Bronchial epithelial cell (primary cell): ENCODE data around the gene ZFAND6. TPM values are rescaled to one million over a fixed set of nuclear protein-coding genes. Genes with fewer than 3 reads are reported as not detected.

Experiments
- DNase-seq: peaks from one replicate; pipeline ENCODE4 v3.0.0-alpha.2; 2010; ENCODE audit warnings: low read depth
- FAIRE-seq: peaks from 2 replicates; lab custom pipeline; 2011; peaks lifted over from hg19 to GRCh38; lab: Jason Lieb, UNC
- H3K27me3 ChIP-seq: 2 replicates; pipeline ENCODE4 v1.5.1; 2011; ENCODE audit warnings: low read length; ENCODE audit not compliant: control insufficient read depth, insufficient read depth
- H3K36me3 ChIP-seq: 2 replicates; pipeline ENCODE4 v1.5.1; 2011; ENCODE audit warnings: low read length; ENCODE audit not compliant: control insufficient read depth, insufficient read depth
- H3K4me3 ChIP-seq: 2 replicates; pipeline ENCODE4 v1.5.1; 2011; ENCODE audit warnings: mild to moderate bottlenecking, low read depth, low read length, control low read depth
- CTCF ChIP-seq: IDR thresholded peaks from 2 replicates; pipeline ENCODE4 v1.5.1; 2011; ENCODE audit warnings: mild to moderate bottlenecking, moderate library complexity, low read length, control low read depth, inconsistent platforms; ENCODE audit not compliant: insufficient read depth, severe bottlenecking
- total RNA-seq: library from RNA; depleted of rRNA; stranded (reverse); fragments of >200 nt; gene quantifications from 2 replicates; pipeline ENCODE4 v1.2.1, GENCODE V29; 2014

The ZFAND6 gene
- total RNA-seq, 1 donor from 2014 or later: 186 TPM

- no peaks in the 10 kb centered on the region for H3K27me3 ChIP-seq
- no peak for TF ChIP-seq CTCF
- FAIRE-seq (no peak), DNase-seq (no peak)
- H3K4me3 ChIP-seq: no peak overlapping the region
- H3K36me3 ChIP-seq: no peaks in the 10 kb centered on the region
These were observed 49.9 kb downstream of the ZFAND6 start for GRCh38 chr15:80109388-80109787.

- no peak for TF ChIP-seq CTCF
- Histone ChIP-seq H3K27me3 (no peaks in the 10 kb centered on the region), H3K36me3 (no peaks in the 10 kb centered on the region), H3K4me3 (no peak overlapping the region)
- DNase-seq (no peak), FAIRE-seq (no peak)
These were observed 51.4 kb downstream of the ZFAND6 start for GRCh38 chr15:80110920-80111319.

GRCh38 chr15:80114114-80114513, 54.6 kb downstream of the ZFAND6 start:
- no peak for TF ChIP-seq CTCF
- Histone ChIP-seq H3K4me3 (no peak overlapping the region), H3K36me3 (no peaks in the 10 kb centered on the region), H3K27me3 (no peaks in the 10 kb centered on the region)
- no peak for DNase-seq
- no peak for FAIRE-seq

- Histone ChIP-seq H3K4me3 (no peak overlapping the region), H3K27me3 (no peaks in the 10 kb centered on the region), H3K36me3 (no peaks in the 10 kb centered on the region)
- TF ChIP-seq CTCF: no peak
- FAIRE-seq (no peak), DNase-seq (no peak)
These were observed 55.5 kb downstream of the ZFAND6 start for GRCh38 chr15:80115021-80115420.

- FAIRE-seq (no peak), DNase-seq (no peak)
- Histone ChIP-seq H3K4me3 (no peak overlapping the region), H3K27me3 (no peaks in the 10 kb centered on the region), H3K36me3 (peaks cover 2% of the 10 kb centered on the region)
- TF ChIP-seq CTCF: no peak
These were observed 59.5 kb downstream of the ZFAND6 start for GRCh38 chr15:80118956-80119355.

GRCh38 chr15:80120636-80121035, 61.2 kb downstream of the ZFAND6 start:
- FAIRE-seq: no peak
- no peak for DNase-seq
- TF ChIP-seq CTCF: no peak
- Histone ChIP-seq H3K4me3 (no peak overlapping the region), H3K27me3 (no peaks in the 10 kb centered on the region), H3K36me3 (peaks cover 4% of the 10 kb centered on the region)
